Hepatic stellate cell (primary cell): ENCODE results near the gene GRK5.
A peak's percentile ranks its signal among the peaks of the same experiment; 100 is the strongest.
"Not testable (repeated sequence)": the region's sequence is repeated elsewhere in the genome, so short reads cannot be mapped to it uniquely, and the experiment has no call there.

Experiments used
- DNase-seq: peaks from one replicate; pipeline ENCODE4 v3.0.0; 2011; ENCODE audit warnings: low spot score

GRK5 gene

GRCh38 chr10:119222537-119222936 is 15.2 kb downstream of the GRK5 start:
- no peak for DNase-seq

GRCh38 chr10:119222966-119223386 is 15.6 kb downstream of the GRK5 start:
- DNase-seq, result no peak

- no peak for DNase-seq
Measured at GRCh38 chr10:119225083-119225658, 17.8 kb downstream of the GRK5 start.

- no peak for DNase-seq
Measured at GRCh38 chr10:119227825-119228224, 20.5 kb downstream of the GRK5 start.

- no peak for DNase-seq
Measured at GRCh38 chr10:119231654-119232053, 24.3 kb downstream of the GRK5 start.

- not testable (repeated sequence) for DNase-seq
Measured at GRCh38 chr10:119232439-119232838, 25.1 kb downstream of the GRK5 start.

- no peak for DNase-seq
Measured at GRCh38 chr10:119233123-119233820, 25.9 kb downstream of the GRK5 start.

- DNase-seq, result no peak
Measured at GRCh38 chr10:119233821-119234220, 26.4 kb downstream of the GRK5 start.

- no peak for DNase-seq
Measured at GRCh38 chr10:119235356-119235755, 28.0 kb downstream of the GRK5 start.

- DNase-seq, result no peak
Measured at GRCh38 chr10:119237722-119238436, 30.5 kb downstream of the GRK5 start.

GRCh38 chr10:119238577-119238976 is 31.2 kb downstream of the GRK5 start:
- DNase-seq, result no peak

GRCh38 chr10:119239015-119239414 is 31.6 kb downstream of the GRK5 start:
- not testable (repeated sequence) for DNase-seq

- DNase-seq, result not testable (repeated sequence)
Measured at GRCh38 chr10:119239630-119240029, 32.3 kb downstream of the GRK5 start.

- no peak for DNase-seq
Measured at GRCh38 chr10:119241066-119241465, 33.7 kb downstream of the GRK5 start.

- DNase-seq, result no peak
Measured at GRCh38 chr10:119242186-119242585, 34.8 kb downstream of the GRK5 start.

GRCh38 chr10:119243488-119243887 is 36.1 kb downstream of the GRK5 start:
- DNase-seq, result no peak

GRCh38 chr10:119243967-119244366 is 36.6 kb downstream of the GRK5 start:
- no peak for DNase-seq

GRCh38 chr10:119245272-119245671 is 37.9 kb downstream of the GRK5 start:
- no peak for DNase-seq

GRCh38 chr10:119246862-119247549 is 39.6 kb downstream of the GRK5 start:
- DNase-seq, result peak; percentile 79

GRCh38 chr10:119247550-119247894 is 40.2 kb downstream of the GRK5 start:
- DNase-seq, result no peak

GRCh38 chr10:119248184-119248583 is 40.8 kb downstream of the GRK5 start:
- no peak for DNase-seq

GRCh38 chr10:119248681-119249080 is 41.3 kb downstream of the GRK5 start:
- no peak for DNase-seq
